Measurements from ENCODE around the gene SPATA2. TPM values are rescaled to one million over a fixed set of nuclear protein-coding genes. Genes with fewer than 3 reads are reported as not detected.
"Not testable (repeated sequence)": the region's sequence is repeated elsewhere in the genome, so short reads cannot be mapped to it uniquely, and the experiment has no call there.

The SPATA2 gene
- total RNA-seq, 1 donor from 2014 or later = 0.79 TPM

GRCh38 chr20:49901588-49901987, 13.7 kb downstream of the SPATA2 start:
- DNase-seq (ENCODE audit: low read depth) (no peak), FAIRE-seq (no peak)
- Histone ChIP-seq H3K27me3 (ENCODE audit: control insufficient read depth, insufficient read depth, low read length) (no peaks in the 10 kb centered on the region), H3K36me3 (ENCODE audit: control insufficient read depth, insufficient read depth, low read length) (peaks cover 12% of the 10 kb centered on the region), H3K4me3 (ENCODE audit: low read depth, low read length) (no peak overlapping the region)
- TF ChIP-seq CTCF (IDR thresholded peaks at IDR 0.05; ENCODE audit: insufficient read depth, low read length, severe bottlenecking) = no peak

- Histone ChIP-seq H3K27me3 (ENCODE audit: control insufficient read depth, insufficient read depth, low read length) (no peaks in the 10 kb centered on the region), H3K4me3 (ENCODE audit: low read depth, low read length) (no peak overlapping the region), H3K36me3 (ENCODE audit: control insufficient read depth, insufficient read depth, low read length) (peaks cover 3% of the 10 kb centered on the region)
- no peak for TF ChIP-seq CTCF (IDR thresholded peaks at IDR 0.05; ENCODE audit: insufficient read depth, low read length, severe bottlenecking)
- DNase-seq (ENCODE audit: low read depth) (no peak), FAIRE-seq (no peak)
Measured at GRCh38 chr20:49899541-49900383, 15.6 kb downstream of the SPATA2 start.

- FAIRE-seq = no peak
- no peak for DNase-seq (ENCODE audit: low read depth)
- no peaks in the 10 kb centered on the region for H3K36me3 ChIP-seq (ENCODE audit: control insufficient read depth, insufficient read depth, low read length)
- TF ChIP-seq CTCF (IDR thresholded peaks at IDR 0.05; ENCODE audit: insufficient read depth, low read length, severe bottlenecking) = no peak
- no peaks in the 10 kb centered on the region for H3K27me3 ChIP-seq (ENCODE audit: control insufficient read depth, insufficient read depth, low read length)
- H3K4me3 ChIP-seq (ENCODE audit: low read depth, low read length) = no peak overlapping the region
Measured at GRCh38 chr20:49896204-49896603, 19.1 kb downstream of the SPATA2 start.

GRCh38 chr20:49895474-49896093, 19.7 kb downstream of the SPATA2 start:
- H3K36me3 ChIP-seq (ENCODE audit: control insufficient read depth, insufficient read depth, low read length); DNase-seq (ENCODE audit: low read depth); H3K4me3 ChIP-seq (ENCODE audit: low read depth, low read length); FAIRE-seq; H3K27me3 ChIP-seq (ENCODE audit: control insufficient read depth, insufficient read depth, low read length): not testable (repeated sequence)

DNA sequence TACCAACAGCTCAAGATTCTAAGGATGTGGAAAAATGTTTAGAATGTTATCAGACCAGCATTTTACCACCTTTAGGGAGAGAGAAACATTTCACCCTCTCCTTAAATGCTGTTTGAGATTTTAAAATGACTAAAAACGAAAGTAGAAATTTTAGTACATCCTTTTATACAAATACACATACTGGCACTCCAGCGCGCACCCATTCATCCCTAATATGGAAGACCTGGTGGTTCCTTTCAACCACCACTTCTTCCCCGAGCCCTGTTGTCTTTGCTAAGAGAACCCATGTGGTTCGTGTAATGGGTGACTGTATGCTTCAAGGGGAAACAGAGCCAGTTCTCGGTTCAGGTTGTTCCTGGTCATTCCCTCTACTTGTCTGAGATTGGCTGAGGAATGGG, 21.3 kb downstream of the SPATA2 start:
- Histone ChIP-seq H3K4me3 (ENCODE audit: low read depth, low read length) (no peak overlapping the region), H3K27me3 (ENCODE audit: control insufficient read depth, insufficient read depth, low read length) (no peaks in the 10 kb centered on the region), H3K36me3 (ENCODE audit: control insufficient read depth, insufficient read depth, low read length) (no peaks in the 10 kb centered on the region)
- no peak for TF ChIP-seq CTCF (IDR thresholded peaks at IDR 0.05; ENCODE audit: insufficient read depth, low read length, severe bottlenecking)
- DNase-seq (ENCODE audit: low read depth) = no peak
- FAIRE-seq = no peak

- no peaks in the 10 kb centered on the region for H3K27me3 ChIP-seq (ENCODE audit: control insufficient read depth, insufficient read depth, low read length)
- no peak for TF ChIP-seq CTCF (IDR thresholded peaks at IDR 0.05; ENCODE audit: insufficient read depth, low read length, severe bottlenecking)
- FAIRE-seq = no peak
- no peak for DNase-seq (ENCODE audit: low read depth)
- no peak overlapping the region for H3K4me3 ChIP-seq (ENCODE audit: low read depth, low read length)
- no peaks in the 10 kb centered on the region for H3K36me3 ChIP-seq (ENCODE audit: control insufficient read depth, insufficient read depth, low read length)
Measured at GRCh38 chr20:49893242-49894072, 21.9 kb downstream of the SPATA2 start.

All from bronchial epithelial cell (primary cell).